SK-N-SH (cell line): ENCODE data around the gene AKAP11.

Experiments
- CHD2 ChIP-seq: fragments of 150-350 bp; IDR thresholded peaks from 2 replicates; pipeline ENCODE4 v1.6.1; 2018; ENCODE audit warnings: low read length; ENCODE audit not compliant: partially characterized antibody
- EZH2phosphoT487 ChIP-seq: fragments of 200-600 bp; sonication (generic); IDR thresholded peaks from 2 replicates; pipeline ENCODE4 v1.6.1; 2017; ENCODE audit warnings: low read depth, mixed run types, mild to moderate bottlenecking, antibody characterized with exemption, moderate library complexity, borderline replicate concordance
- GATA2 ChIP-seq: sonication (generic); formaldehyde crosslinking; IDR thresholded peaks from 2 replicates; pipeline ENCODE4 v1.5.0; 2020; ENCODE audit warnings: mild to moderate bottlenecking, missing genetic modification reagents
- MAX ChIP-seq: IDR thresholded peaks from 2 replicates; pipeline ENCODE4 v1.4.0; 2012; ENCODE audit warnings: low read depth
- MEF2A ChIP-seq: IDR thresholded peaks from 2 replicates; pipeline ENCODE4 v1.4.0; 2012; ENCODE audit warnings: low read depth, borderline replicate concordance
- PBX3 ChIP-seq: IDR thresholded peaks from 2 replicates; pipeline ENCODE4; 2012
- POLR2AphosphoS5 ChIP-seq: IDR thresholded peaks from 2 replicates; pipeline ENCODE4 v1.6.1; 2012; ENCODE audit warnings: low read depth, low read length
- REST ChIP-seq: IDR thresholded peaks from 2 replicates; pipeline ENCODE4 v1.6.1; 2012; ENCODE audit warnings: mild to moderate bottlenecking, low read depth, low read length, moderate library complexity
- RFX5 ChIP-seq: IDR thresholded peaks from 2 replicates; pipeline ENCODE4 v1.6.1; 2012; ENCODE audit warnings: mild to moderate bottlenecking, improper control_type of control experiment, low read length
- RXRA ChIP-seq: IDR thresholded peaks from 2 replicates; pipeline ENCODE4 v1.4.0; 2012; ENCODE audit warnings: low read depth, mild to moderate bottlenecking, borderline replicate concordance
- SIN3A ChIP-seq: IDR thresholded peaks from 2 replicates; pipeline ENCODE4 v1.6.1; 2012; ENCODE audit warnings: low read depth, mild to moderate bottlenecking, low read length, moderate library complexity, borderline replicate concordance
- SMC3 ChIP-seq: IDR thresholded peaks from 2 replicates; pipeline ENCODE4 v1.6.1; 2012; ENCODE audit warnings: low read depth, low read length, improper control_type of control experiment
- TAF1 ChIP-seq: IDR thresholded peaks from 2 replicates; pipeline ENCODE4 v1.6.1; 2012; ENCODE audit warnings: low read depth, mild to moderate bottlenecking, low read length, moderate library complexity, borderline replicate concordance
- TF ChIP-seq, protein P1 (sequence below): fragments of 200-600 bp; sonication (generic); IDR thresholded peaks from 2 replicates; pipeline ENCODE4 v1.6.1; 2017; ENCODE audit warnings: antibody characterized with exemption, mild to moderate bottlenecking, moderate library complexity

DNA sequence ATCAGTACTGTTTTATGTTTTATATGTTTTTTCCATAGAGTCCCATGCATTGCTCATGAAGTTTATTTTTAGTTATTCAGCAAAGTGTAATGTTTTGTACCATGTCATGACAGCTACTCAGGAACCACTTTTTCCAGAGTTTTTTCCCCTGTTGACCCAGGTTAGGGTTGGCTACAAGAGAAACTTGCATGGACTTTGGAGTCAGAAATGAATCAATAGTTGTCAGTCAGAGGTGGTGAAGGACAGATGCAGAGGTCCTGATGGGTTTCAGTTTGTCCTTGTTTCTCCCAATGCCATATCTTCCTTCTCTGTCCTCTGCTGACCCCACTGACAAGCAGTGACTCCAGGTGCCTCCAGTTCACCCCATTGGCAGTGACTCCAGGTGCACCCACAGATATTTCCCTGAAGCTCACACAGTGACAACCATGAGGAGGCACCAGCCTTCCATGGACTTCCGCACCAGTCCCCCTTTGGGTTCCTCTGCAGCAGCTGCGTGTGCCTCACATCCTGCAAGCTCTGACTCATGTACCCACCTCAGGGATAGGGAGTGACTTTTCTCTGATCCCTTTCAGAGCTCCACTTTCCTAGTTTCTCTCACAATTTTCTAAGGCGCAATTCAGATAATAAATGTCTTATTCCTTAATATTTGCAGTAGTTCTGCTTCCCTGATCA is 92.1 kb downstream of the AKAP11 start:
- TF ChIP-seq CHD2 (no peak), SMC3 (no peak), REST (no peak), EZH2phosphoT487 (no peak), MAX (no peak), RXRA (no peak), POLR2AphosphoS5 (no peak), SIN3A (no peak), TAF1 (no peak), MEF2A (no peak), GATA2 (CRISPR knock-in tag) (no peak), RFX5 (no peak), PBX3 (no peak)
- TF ChIP-seq, protein P1, sequence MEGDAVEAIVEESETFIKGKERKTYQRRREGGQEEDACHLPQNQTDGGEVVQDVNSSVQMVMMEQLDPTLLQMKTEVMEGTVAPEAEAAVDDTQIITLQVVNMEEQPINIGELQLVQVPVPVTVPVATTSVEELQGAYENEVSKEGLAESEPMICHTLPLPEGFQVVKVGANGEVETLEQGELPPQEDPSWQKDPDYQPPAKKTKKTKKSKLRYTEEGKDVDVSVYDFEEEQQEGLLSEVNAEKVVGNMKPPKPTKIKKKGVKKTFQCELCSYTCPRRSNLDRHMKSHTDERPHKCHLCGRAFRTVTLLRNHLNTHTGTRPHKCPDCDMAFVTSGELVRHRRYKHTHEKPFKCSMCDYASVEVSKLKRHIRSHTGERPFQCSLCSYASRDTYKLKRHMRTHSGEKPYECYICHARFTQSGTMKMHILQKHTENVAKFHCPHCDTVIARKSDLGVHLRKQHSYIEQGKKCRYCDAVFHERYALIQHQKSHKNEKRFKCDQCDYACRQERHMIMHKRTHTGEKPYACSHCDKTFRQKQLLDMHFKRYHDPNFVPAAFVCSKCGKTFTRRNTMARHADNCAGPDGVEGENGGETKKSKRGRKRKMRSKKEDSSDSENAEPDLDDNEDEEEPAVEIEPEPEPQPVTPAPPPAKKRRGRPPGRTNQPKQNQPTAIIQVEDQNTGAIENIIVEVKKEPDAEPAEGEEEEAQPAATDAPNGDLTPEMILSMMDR = no peak
